Thoracic aorta (tissue), 2 donors: ENCODE results near the gene TENM4. TPM values are rescaled to one million over a fixed set of nuclear protein-coding genes. Genes with fewer than 3 reads are reported as not detected.

Experiments used
- ATAC-seq: fragments of 150-250 bp; one replicate; pipeline ENCODE4 v1.8.0; 2017; ENCODE audit warnings: low read depth; ENCODE audit not compliant: insufficient number of reproducible peaks, low FRiP score
- DNase-seq: peaks from one replicate; pipeline ENCODE4 v3.0.0-alpha.2; 2020; ENCODE audit warnings: low spot score
- H3K27ac ChIP-seq, 2 donors: fragments of 200-600 bp; sonication (generic); 1 replicate in 1 of 2; 2 replicates in 1 of 2; pipeline ENCODE4 v1.5.1; 2016; ENCODE audit warnings: mild to moderate bottlenecking in 2 of 2, moderate library complexity in 2 of 2
- H3K27me3 ChIP-seq: fragments of 200-600 bp; sonication (generic); replicated peaks from 2 replicates; pipeline ENCODE4 v1.6.0; 2016; ENCODE audit warnings: mild to moderate bottlenecking; ENCODE audit not compliant: insufficient read depth
- H3K36me3 ChIP-seq: fragments of 200-600 bp; sonication (generic); one replicate; pipeline ENCODE4 v1.5.1; 2016
- H3K4me1 ChIP-seq, 2 donors: fragments of 200-600 bp; sonication (generic); 1 replicate in 1 of 2; 2 replicates in 1 of 2; pipeline versions ENCODE4 v1.5.1 to v1.6.0; 2016; ENCODE audit warnings: low read depth in 2 of 2, mild to moderate bottlenecking in 1 of 2; ENCODE audit not compliant: control insufficient read depth in 1 of 2
- H3K4me3 ChIP-seq: fragments of 200-600 bp; sonication (generic); 2 replicates; pipeline ENCODE4 v1.5.1; 2016; ENCODE audit warnings: mild to moderate bottlenecking
- H3K9me3 ChIP-seq: fragments of 200-600 bp; sonication (generic); 2 replicates; pipeline ENCODE4 v1.5.1; 2016
- total RNA-seq, 2 donors: library from RNA; depleted of rRNA; stranded (reverse); fragments of >200 nt; gene quantifications; one replicate each; pipeline versions ENCODE4 v1.1.0 to v1.2.3, GENCODE V29; 2016
- TF ChIP-seq, protein P1 (sequence below): fragments of 200-600 bp; sonication (generic); IDR thresholded peaks from one replicate; pipeline ENCODE4 v1.5.1; 2019; ENCODE audit warnings: antibody characterized with exemption

TENM4 gene
- total RNA-seq, 2 donors from 2014 or later, result 6.1 to 13.3 TPM

DNA sequence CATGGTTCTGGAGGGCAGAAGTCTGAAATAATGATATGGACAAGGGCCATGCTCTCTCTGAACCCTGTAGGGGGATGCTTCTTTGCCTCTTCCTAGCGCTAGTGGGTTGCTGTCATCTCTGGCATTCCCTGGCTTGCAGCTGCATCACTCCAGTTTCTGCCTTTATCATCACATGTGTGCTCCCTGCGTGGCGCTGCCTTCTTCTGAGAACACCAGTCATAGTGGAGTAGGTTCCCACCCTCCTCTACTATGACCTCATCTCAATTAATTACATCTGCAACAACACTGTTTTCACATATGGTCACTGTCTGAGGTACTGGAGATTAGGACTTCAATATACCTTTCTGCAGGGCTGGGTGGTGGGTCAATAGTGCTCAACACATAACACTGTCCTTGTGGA, 463.8 kb downstream of the TENM4 start:
- Histone ChIP-seq H3K4me1 (no peaks in the 10 kb centered on the region), H3K27ac (no peak overlapping the region), H3K4me3 (no peak overlapping the region), H3K36me3 (no peaks in the 10 kb centered on the region), H3K9me3 (no peaks in the 10 kb centered on the region), H3K27me3 (no peaks in the 10 kb centered on the region)
- DNase-seq (no peak), ATAC-seq (no peak)
- TF ChIP-seq, protein P1, sequence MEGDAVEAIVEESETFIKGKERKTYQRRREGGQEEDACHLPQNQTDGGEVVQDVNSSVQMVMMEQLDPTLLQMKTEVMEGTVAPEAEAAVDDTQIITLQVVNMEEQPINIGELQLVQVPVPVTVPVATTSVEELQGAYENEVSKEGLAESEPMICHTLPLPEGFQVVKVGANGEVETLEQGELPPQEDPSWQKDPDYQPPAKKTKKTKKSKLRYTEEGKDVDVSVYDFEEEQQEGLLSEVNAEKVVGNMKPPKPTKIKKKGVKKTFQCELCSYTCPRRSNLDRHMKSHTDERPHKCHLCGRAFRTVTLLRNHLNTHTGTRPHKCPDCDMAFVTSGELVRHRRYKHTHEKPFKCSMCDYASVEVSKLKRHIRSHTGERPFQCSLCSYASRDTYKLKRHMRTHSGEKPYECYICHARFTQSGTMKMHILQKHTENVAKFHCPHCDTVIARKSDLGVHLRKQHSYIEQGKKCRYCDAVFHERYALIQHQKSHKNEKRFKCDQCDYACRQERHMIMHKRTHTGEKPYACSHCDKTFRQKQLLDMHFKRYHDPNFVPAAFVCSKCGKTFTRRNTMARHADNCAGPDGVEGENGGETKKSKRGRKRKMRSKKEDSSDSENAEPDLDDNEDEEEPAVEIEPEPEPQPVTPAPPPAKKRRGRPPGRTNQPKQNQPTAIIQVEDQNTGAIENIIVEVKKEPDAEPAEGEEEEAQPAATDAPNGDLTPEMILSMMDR, result no peak

DNA sequence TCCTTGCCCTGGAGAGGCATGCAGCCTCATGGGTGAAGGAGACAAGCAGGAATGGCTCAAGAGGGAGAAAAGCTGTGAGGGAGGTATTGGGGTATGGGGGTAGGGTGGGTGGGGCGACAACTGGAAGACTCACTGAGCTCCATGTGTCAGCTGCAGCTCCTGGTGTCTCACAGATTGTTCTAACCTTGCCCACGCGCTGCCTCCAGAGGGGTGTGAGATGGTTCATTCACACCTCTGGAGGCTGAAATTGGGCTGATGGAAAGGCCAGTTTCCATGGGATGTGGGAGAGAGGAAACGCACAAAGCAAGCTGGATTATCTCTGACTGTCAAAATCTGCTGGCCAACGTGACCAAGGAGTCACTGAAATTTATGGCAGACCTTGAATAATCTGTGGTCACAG, 465.7 kb downstream of the TENM4 start:
- H3K4me1 ChIP-seq, result no peaks in the 10 kb centered on the region
- no peak for DNase-seq

GRCh38 chr11:78973876-78974275, 467.0 kb downstream of the TENM4 start:
- Histone ChIP-seq H3K27me3 (no peaks in the 10 kb centered on the region), H3K36me3 (no peaks in the 10 kb centered on the region), H3K9me3 (no peaks in the 10 kb centered on the region), H3K4me1 (no peaks in the 10 kb centered on the region), H3K27ac (no peak overlapping the region), H3K4me3 (no peak overlapping the region)
- TF ChIP-seq, protein P1, result no peak
- ATAC-seq (no peak), DNase-seq (no peak)

More for the DNA sequence above, 465.7 kb downstream of the TENM4 start:
- ATAC-seq, result no peak
- Histone ChIP-seq H3K27me3 (no peaks in the 10 kb centered on the region), H3K27ac (no peak overlapping the region), H3K4me3 (no peak overlapping the region), H3K9me3 (no peaks in the 10 kb centered on the region), H3K36me3 (no peaks in the 10 kb centered on the region)
- TF ChIP-seq, protein P1, result no peak

DNA sequence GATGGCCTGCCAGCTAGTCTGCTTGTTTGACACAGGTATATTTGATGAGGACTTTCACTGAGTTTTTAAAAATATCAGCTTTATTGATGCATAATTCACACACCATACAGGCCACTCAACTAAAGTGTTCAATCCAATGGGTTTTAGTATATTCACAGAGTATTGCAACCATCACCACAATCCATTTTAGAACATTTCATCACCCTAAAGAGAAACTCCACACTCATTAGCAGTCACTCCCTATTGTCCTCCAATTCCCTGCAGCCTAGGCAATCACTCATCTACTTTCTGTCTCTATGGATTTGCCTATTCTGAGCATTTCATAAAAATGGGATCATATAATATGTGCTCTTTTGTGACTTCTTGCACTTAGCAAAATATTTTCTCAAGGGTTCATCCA, 468.2 kb downstream of the TENM4 start:
- no peak overlapping the region for H3K4me3 ChIP-seq
- ATAC-seq, result no peak
- H3K9me3 ChIP-seq, result no peaks in the 10 kb centered on the region
- H3K27me3 ChIP-seq, result no peaks in the 10 kb centered on the region
- no peaks in the 10 kb centered on the region for H3K4me1 ChIP-seq
- DNase-seq, result no peak
- H3K27ac ChIP-seq, result no peak overlapping the region
- TF ChIP-seq, protein P1, result no peak
- H3K36me3 ChIP-seq, result no peaks in the 10 kb centered on the region

DNA sequence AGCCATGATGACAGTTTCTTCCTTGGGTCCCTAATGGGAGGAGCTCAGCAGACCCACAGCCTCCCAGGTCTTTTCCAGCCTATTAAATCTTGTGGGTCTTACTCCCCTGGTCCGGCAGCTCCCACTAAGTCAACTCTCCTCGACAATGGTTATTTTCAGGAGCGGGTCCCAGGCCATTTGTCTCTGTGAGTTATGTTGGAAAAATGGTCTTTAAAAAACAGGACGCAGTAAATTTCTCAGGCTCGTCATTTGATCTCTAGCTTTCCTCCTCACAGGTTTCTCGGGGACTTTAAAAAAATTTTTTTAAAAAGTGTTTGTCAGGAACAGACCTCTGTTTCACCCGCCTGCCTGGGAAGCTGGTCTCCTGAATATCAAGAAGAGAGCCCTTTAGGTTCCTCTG, 468.7 kb downstream of the TENM4 start:
- TF ChIP-seq, protein P1, result no peak
- no peak overlapping the region for H3K27ac ChIP-seq
- no peaks in the 10 kb centered on the region for H3K36me3 ChIP-seq
- ATAC-seq, result no peak
- no peaks in the 10 kb centered on the region for H3K4me1 ChIP-seq
- H3K27me3 ChIP-seq, result no peaks in the 10 kb centered on the region
- no peak for DNase-seq
- no peak overlapping the region for H3K4me3 ChIP-seq
- H3K9me3 ChIP-seq, result no peaks in the 10 kb centered on the region
